Keratinocyte (primary cell): Measurements from ENCODE around the gene TNFSF9. TPM values are rescaled to one million over a fixed set of nuclear protein-coding genes. Genes with fewer than 3 reads are reported as not detected.

Experiments
- DNase-seq: peaks from one replicate; pipeline ENCODE4 v3.0.0-alpha.2; 2011; ENCODE audit warnings: low read depth, missing footprints, low spot score
- FAIRE-seq: peaks from 2 replicates; lab custom pipeline; 2011; peaks lifted over from hg19 to GRCh38; lab: Jason Lieb, UNC
- H2AFZ ChIP-seq: 2 replicates; pipeline ENCODE4 v1.6.0; 2012; ENCODE audit warnings: low read length, control low read depth, inconsistent platforms; ENCODE audit not compliant: control insufficient read depth
- H3K27ac ChIP-seq: 2 replicates; pipeline ENCODE4 v1.5.1; 2011; ENCODE audit warnings: low read length; ENCODE audit not compliant: control insufficient read depth, insufficient read depth
- H3K27me3 ChIP-seq: 3 replicates; pipeline ENCODE4 v1.6.0; 2011; ENCODE audit warnings: low read length; ENCODE audit not compliant: control insufficient read depth, insufficient read depth; ENCODE audit errors: extremely low read depth
- H3K36me3 ChIP-seq, 2 experiments: 2 replicates in 1 of 2; 3 replicates in 1 of 2; pipeline ENCODE4 v1.5.1; 2011; ENCODE audit warnings: low read length in 2 of 2, mild to moderate bottlenecking in 1 of 2; ENCODE audit not compliant: control insufficient read depth in 2 of 2, insufficient read depth in 2 of 2; ENCODE audit errors: extremely low read depth in 1 of 2
- H3K4me1 ChIP-seq: 3 replicates; pipeline ENCODE4 v1.5.1; 2011; ENCODE audit warnings: low read length; ENCODE audit not compliant: control insufficient read depth, insufficient read depth; ENCODE audit errors: extremely low read depth
- H3K4me2 ChIP-seq: 3 replicates; pipeline ENCODE4 v1.6.0; 2011; ENCODE audit warnings: low read depth, low read length; ENCODE audit not compliant: control insufficient read depth, insufficient read depth; ENCODE audit errors: extremely low read depth
- H3K4me3 ChIP-seq, 3 experiments: fragments of 200-600 bp in 1 of 3; sonication (generic) in 1 of 3; 2 replicates in 2 of 3; 3 replicates in 1 of 3; pipeline ENCODE4 v1.5.1; 2011 to 2016; ENCODE audit warnings: low read length in 3 of 3, mild to moderate bottlenecking in 3 of 3, control low read depth in 2 of 3, inconsistent platforms in 1 of 3, low read depth in 1 of 3, mixed read lengths in 1 of 3, mixed run types in 1 of 3, moderate library complexity in 1 of 3; ENCODE audit not compliant: control insufficient read depth in 2 of 3, insufficient read depth in 2 of 3; ENCODE audit errors: extremely low read depth in 1 of 3
- H3K79me2 ChIP-seq: 2 replicates; pipeline ENCODE4 v1.6.0; 2012; ENCODE audit warnings: low read length; ENCODE audit not compliant: control insufficient read depth, insufficient read depth
- H3K9ac ChIP-seq: 3 replicates; pipeline ENCODE4 v1.6.0; 2011; ENCODE audit warnings: low read length; ENCODE audit not compliant: control insufficient read depth, insufficient read depth; ENCODE audit errors: extremely low read depth
- H3K9me1 ChIP-seq: 3 replicates; pipeline ENCODE4 v1.6.0; 2011; ENCODE audit warnings: low read length; ENCODE audit not compliant: control insufficient read depth, insufficient read depth; ENCODE audit errors: extremely low read depth
- H3K9me3 ChIP-seq: 2 replicates; pipeline ENCODE4 v1.5.1; 2012; ENCODE audit warnings: low read depth, low read length; ENCODE audit not compliant: control insufficient read depth
- H4K20me1 ChIP-seq: 3 replicates; pipeline ENCODE4 v1.6.0; 2011; ENCODE audit warnings: low read length; ENCODE audit not compliant: control insufficient read depth, insufficient read depth; ENCODE audit errors: extremely low read depth
- EZH2 ChIP-seq: IDR thresholded peaks from one replicate; pipeline ENCODE4 v1.6.1; 2012; ENCODE audit warnings: inconsistent platforms, mild to moderate bottlenecking, low read length, moderate library complexity
- dilution Hi-C: fragments of 300-500 bp; cut with MboI; formaldehyde crosslinking; loops from one replicate; pipeline ENCODE4 v1.7.0; 2020; ENCODE audit warnings: low sequenced_read_pairs; ENCODE audit not compliant: extremely low pct_ligation_motif_present
- polyA plus RNA-seq, 5 experiments: library from polyadenylated mRNA; depleted of rRNA in 3 of 5; stranded (reverse) in 3 of 5; stranded (forward) in 1 of 5; unstranded in 1 of 5; fragments of >200 nt; gene quantifications; 1 replicate in 1 of 5; 2 replicates in 3 of 5; 3 replicates in 1 of 5; pipeline versions ENCODE4 v1.2.1 to v1.2.3, GENCODE V29; 2011 to 2012; ENCODE audit warnings: missing spikeins in 2 of 5, low read depth in 1 of 5, low replicate concordance in 1 of 5
- TF ChIP-seq, protein P1 (sequence below), 3 experiments: IDR thresholded peaks in 1 of 3; conservative IDR thresholded peaks in 1 of 3; optimal IDR thresholded peaks in 1 of 3; 2 replicates in 2 of 3; 3 replicates in 1 of 3; pipeline versions ENCODE3 to v1.5.1; 2011; ENCODE audit warnings: low read length in 3 of 3, mild to moderate bottlenecking in 3 of 3, moderate library complexity in 2 of 3, control low read depth in 1 of 3, inconsistent platforms in 1 of 3; ENCODE audit not compliant: insufficient read depth in 2 of 3; ENCODE audit errors: extremely low read depth in 1 of 3

TNFSF9 gene
- polyA plus RNA-seq, 1 donor (not counting 4 experiments of a cell fraction or from before 2014, with no cell fraction given) = 12.3 TPM

- Histone ChIP-seq H3K27me3 (no peaks in the 10 kb centered on the region), H3K79me2 (no peaks in the 10 kb centered on the region), H2AFZ (no peak overlapping the region), H3K9me3 (no peaks in the 10 kb centered on the region), H3K9me1 (no peaks in the 10 kb centered on the region), H3K4me3 (no peak overlapping the region), H4K20me1 (no peaks in the 10 kb centered on the region), H3K4me2 (no peak overlapping the region), H3K4me1 (peaks cover 1% of the 10 kb centered on the region), H3K9ac (no peak overlapping the region), H3K36me3 (no peaks in the 10 kb centered on the region), H3K27ac (no peak overlapping the region)
- FAIRE-seq (no peak), DNase-seq (no peak)
- TF ChIP-seq EZH2 = no peak
- TF ChIP-seq, protein P1, sequence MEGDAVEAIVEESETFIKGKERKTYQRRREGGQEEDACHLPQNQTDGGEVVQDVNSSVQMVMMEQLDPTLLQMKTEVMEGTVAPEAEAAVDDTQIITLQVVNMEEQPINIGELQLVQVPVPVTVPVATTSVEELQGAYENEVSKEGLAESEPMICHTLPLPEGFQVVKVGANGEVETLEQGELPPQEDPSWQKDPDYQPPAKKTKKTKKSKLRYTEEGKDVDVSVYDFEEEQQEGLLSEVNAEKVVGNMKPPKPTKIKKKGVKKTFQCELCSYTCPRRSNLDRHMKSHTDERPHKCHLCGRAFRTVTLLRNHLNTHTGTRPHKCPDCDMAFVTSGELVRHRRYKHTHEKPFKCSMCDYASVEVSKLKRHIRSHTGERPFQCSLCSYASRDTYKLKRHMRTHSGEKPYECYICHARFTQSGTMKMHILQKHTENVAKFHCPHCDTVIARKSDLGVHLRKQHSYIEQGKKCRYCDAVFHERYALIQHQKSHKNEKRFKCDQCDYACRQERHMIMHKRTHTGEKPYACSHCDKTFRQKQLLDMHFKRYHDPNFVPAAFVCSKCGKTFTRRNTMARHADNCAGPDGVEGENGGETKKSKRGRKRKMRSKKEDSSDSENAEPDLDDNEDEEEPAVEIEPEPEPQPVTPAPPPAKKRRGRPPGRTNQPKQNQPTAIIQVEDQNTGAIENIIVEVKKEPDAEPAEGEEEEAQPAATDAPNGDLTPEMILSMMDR (optimal IDR thresholded peaks at IDR 0.05 in 1 of 3, IDR thresholded peaks at IDR 0.05 in 1 of 3, conservative IDR thresholded peaks at IDR 0.05 in 1 of 3; ENCODE audit: extremely low read depth in 1 of 3, insufficient read depth in 2 of 3, low read length in 3 of 3) = no peak
- dilution Hi-C loops = no loop called here
Observed at GRCh38 chr19:6514089-6514488, 16.7 kb upstream of the TNFSF9 start.

- Histone ChIP-seq H3K4me1 (peaks cover 7% of the 10 kb centered on the region), H3K4me2 (no peak overlapping the region), H2AFZ (no peak overlapping the region), H3K27ac (no peak overlapping the region), H3K36me3 (no peaks in the 10 kb centered on the region), H4K20me1 (no peaks in the 10 kb centered on the region), H3K79me2 (no peaks in the 10 kb centered on the region), H3K27me3 (no peaks in the 10 kb centered on the region), H3K4me3 (no peak overlapping the region), H3K9me3 (no peaks in the 10 kb centered on the region), H3K9ac (no peak overlapping the region), H3K9me1 (no peaks in the 10 kb centered on the region)
- TF ChIP-seq EZH2 = no peak
- TF ChIP-seq, protein P1 (optimal IDR thresholded peaks at IDR 0.05 in 1 of 3, IDR thresholded peaks at IDR 0.05 in 1 of 3, conservative IDR thresholded peaks at IDR 0.05 in 1 of 3; ENCODE audit: extremely low read depth in 1 of 3, insufficient read depth in 2 of 3, low read length in 3 of 3) = no peak
- dilution Hi-C loops = no loop called here
- no peak for DNase-seq
- no peak for FAIRE-seq
Observed at GRCh38 chr19:6514926-6515544, 15.8 kb upstream of the TNFSF9 start.
